Occipital lobe (tissue), 2 donors: ENCODE measurements around the gene THOC1. TPM values are rescaled to one million over a fixed set of nuclear protein-coding genes. Genes with fewer than 3 reads are reported as not detected.

Experiments used
- DNase-seq: peaks from one replicate; lab custom pipeline; 2025; lab: John Stamatoyannopoulos, UW
- total RNA-seq: library from RNA; depleted of rRNA; stranded (reverse); fragments of >200 nt; gene quantifications from one replicate; pipeline ENCODE4 v1.2.3, GENCODE V29; 2014

THOC1 gene
- total RNA-seq, 1 donor from 2014 or later, result 117 TPM

- DNase-seq, result no peak
Observed at GRCh38 chr18:285817-286216, 18.0 kb upstream of the THOC1 start.

- DNase-seq, result no peak
Observed at GRCh38 chr18:275486-275885, 7.6 kb upstream of the THOC1 start.

GRCh38 chr18:274313-274712 lies 6.5 kb upstream of the THOC1 start:
- no peak for DNase-seq

GRCh38 chr18:273525-273924 lies 5.7 kb upstream of the THOC1 start:
- no peak for DNase-seq

DNA sequence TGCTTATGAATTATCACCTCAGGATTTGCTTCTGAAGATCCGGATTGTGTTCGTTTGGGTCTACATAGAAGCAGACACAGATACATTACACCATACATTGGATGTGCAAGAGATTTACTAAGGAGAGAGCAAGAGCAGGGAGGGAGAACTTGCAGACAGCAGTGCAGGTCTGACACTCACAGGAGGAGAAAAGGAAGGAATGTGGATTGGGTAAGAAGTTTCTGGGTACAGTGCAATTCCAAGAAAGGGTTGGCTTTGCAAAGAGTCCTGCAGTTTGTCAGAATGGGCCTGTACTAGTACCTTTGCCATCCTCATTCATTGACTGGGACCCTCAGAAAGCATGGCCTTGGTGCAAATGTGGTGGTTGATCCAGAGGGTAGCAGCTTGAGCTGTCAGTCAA lies 4.8 kb upstream of the THOC1 start:
- no peak for DNase-seq

- no peak for DNase-seq
Observed at GRCh38 chr18:269480-270095, 1.7 kb upstream of the THOC1 start.

DNA sequence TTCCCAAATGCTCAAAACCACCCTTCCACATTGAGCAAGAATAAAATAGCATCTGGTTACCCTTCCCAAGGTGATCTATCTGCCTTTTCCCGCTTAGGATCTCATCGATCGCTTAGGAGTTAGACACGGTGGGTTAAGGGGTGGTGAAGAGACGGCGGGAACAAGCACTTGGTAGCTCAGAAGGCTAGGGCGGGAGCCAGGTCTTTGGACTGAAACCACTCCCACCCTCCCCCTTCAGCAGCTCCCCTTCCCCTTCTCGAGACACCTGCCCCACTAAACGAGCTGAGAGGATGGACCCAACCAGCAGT lies 513 bp downstream of the THOC1 start:
- DNase-seq, result no peak

- DNase-seq, result no peak
Observed at GRCh38 chr18:261398-262073, 6.3 kb downstream of the THOC1 start.

GRCh38 chr18:260547-260946 lies 7.3 kb downstream of the THOC1 start:
- DNase-seq, result no peak

DNA sequence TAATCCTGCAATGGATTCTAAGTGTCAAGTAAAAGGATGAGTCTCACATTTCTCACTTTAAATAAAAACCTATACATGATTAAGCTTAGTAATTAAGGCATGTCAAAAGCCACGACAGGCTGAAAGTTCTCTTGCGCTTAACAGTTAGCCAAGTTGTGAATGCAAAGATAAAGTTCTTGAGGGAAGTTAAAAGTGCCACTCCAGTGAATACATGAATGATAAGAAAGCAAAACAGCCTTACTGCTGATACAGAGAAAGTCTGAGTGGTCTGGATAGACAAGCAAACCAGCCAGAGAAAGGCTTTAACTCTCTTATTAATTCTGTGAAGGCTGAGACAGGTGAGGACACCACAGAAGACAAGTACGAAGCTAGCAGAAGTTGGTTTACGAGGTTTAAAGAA lies 12.7 kb downstream of the THOC1 start:
- DNase-seq, result no peak

DNA sequence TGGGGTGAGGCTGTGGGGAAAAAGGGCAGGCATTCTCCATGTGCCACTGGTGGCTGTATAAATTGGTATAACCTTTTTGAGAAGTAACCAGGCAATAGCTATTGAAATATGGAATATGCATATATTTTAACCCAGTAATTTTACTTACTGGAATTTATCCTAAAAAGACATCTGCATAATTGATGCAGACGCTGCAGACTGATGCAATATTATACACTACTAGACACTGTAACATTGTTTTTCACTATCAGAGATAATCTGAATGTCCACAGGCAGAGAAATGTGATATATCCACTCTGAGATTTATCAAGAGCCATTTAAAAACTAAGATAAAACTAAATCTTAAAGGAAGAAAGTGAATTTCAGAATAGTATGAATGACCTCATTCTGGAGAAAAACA lies 14.7 kb downstream of the THOC1 start:
- DNase-seq, result no peak

DNA sequence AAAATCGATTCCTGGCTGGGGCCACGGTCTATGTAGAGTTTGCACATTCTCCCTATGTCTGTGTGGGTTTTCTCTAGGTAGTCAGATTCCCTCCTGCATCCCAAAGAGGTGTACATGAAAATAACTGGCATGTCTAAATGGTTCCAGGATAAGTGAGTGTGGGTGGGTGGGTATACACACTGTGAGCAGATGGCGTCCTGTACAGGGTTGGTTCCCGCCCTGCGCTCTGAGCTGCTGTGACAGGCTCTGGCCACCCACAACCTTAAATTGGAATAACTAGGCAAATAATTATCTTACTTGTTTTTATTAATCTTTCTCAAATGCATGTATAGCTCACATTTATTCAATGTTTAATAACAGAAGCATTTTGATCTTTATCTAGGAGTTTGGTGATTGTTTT lies 16.3 kb downstream of the THOC1 start:
- DNase-seq, result no peak

GRCh38 chr18:250685-251084 lies 17.2 kb downstream of the THOC1 start:
- DNase-seq, result no peak

DNA sequence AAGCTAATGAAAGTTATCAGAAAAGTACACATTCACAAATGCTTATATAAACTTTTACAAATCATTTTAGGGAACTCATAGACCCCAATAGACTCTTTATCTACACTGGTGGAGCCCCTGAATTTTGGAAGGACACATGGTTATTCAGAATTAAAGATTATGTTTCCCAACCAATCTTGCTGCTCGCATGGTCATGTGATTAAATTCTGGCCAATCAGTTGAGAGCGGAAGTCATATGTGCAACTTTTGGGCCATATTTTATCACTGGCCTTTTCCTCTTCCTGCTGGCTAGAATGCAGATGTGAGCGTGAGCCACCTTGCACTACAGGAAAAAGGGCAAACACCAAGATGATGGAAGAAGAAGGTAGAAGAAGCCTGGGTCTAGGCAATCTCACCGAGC lies 19.8 kb downstream of the THOC1 start:
- DNase-seq, result no peak

DNA sequence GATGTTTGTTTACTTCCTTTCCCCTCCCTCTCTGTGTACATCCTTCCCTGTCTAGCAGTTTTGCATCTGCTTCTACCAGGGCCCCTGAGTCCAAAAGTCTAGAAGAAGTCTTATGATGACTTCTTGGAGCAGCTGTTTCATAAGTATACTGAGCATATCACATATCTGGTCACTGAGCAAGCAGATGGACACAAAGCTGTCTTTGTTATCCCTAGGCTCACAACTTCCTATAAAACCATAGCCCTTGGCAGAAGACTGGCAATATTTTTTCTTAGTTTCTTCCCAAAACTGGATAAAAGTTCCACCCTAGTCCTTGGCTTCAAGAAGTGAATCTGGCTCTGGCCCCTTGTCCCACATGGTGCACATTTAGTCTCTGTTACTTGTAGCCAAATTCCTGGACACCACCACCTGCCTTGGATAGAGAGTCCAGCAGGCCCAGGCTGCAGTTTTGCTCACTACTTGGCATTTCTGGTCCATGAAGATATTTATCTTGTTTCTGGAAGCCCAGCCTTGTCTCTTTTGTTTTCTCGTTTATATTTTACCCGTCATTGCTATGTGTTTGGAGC lies 22.5 kb downstream of the THOC1 start:
- no peak for DNase-seq

DNA sequence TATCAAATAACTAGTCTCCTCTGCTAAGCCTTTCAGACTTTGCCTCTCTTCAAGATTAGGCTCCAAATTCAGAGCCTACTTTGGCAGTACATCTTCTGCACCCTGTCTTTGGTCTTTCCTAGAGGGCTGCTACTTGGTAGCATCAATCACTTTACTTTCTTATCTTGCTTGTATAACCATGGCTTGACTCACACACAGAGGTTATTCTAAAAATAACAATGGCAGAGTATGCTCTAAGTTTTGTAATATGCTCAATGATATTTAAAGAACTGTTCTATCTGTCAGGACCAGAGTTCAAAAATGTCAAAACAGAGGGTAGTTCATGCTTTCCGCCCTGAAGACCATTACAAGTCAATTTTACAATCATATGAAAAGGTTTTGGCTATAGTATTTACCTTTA lies 27.7 kb downstream of the THOC1 start:
- no peak for DNase-seq

GRCh38 chr18:231563-231962 lies 36.3 kb downstream of the THOC1 start:
- no peak for DNase-seq

- no peak for DNase-seq
Observed at GRCh38 chr18:228586-228985, 39.3 kb downstream of the THOC1 start.

DNA sequence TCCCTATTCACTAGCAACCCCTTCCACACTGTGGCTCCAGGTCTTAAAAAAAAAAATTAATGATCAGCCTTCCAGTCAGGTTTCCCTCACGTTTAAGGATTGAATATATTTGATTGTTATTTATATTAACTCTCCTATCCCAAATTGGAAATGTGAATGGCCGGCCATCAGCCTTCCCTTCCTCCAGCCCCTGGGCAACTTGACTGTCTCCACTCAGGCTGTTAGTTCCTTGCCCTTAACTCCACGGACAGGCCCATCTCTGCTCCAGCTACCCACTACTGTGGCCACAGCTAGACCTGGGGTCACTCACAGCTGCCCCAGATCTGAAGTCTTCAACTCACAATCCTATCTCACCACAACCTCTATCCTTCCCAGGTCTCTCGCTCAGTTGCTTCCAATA lies 39.9 kb downstream of the THOC1 start:
- DNase-seq, result no peak

- no peak for DNase-seq
Observed at GRCh38 chr18:227374-227773, 40.5 kb downstream of the THOC1 start.

DNA sequence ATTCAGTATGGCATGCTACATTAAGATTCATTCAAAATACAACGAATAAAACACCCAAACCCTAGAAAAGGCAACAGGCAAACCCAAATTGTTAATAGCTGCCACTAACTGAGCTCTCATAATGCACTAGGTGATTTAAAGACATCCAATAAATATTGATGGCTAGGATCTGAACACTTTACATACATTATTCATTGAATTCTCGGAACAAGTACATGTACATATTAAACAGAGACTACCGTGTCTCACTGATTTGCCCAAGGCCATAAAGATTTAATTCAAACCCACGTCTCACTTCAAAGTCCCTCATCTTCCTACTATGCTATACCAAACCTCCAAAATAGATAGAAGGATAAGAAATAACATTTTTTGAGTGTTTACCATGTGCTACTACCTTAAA lies 42.1 kb downstream of the THOC1 start:
- DNase-seq, result no peak

DNA sequence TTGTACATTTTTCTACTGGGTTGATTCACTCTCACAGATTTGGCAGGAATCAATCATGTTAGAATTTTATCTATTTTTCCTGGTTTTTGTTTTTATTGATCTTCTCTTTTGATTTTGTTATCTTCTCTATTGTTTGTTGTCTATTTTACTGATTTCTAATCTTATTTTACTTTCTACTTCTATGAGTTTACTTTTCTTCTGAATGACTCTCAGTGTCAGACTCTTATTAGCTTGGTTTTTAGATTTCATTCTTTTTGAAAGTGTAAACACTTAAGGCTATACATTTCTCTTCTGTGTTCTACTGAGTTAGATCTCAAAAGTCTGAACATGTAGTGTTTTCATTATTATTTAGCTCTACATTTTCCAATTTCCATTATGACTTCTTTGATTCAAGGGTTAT lies 47.1 kb downstream of the THOC1 start:
- DNase-seq, result no peak

GRCh38 chr18:217532-218336 lies 50.1 kb downstream of the THOC1 start:
- DNase-seq, result no peak
